Hypothalamus (tissue), 51 donors: ENCODE data around the gene EPHB3.

Experiments
- DNase-seq, 51 donors: peaks; one replicate each; lab custom pipeline; 2025; lab: John Stamatoyannopoulos, UW

Gene EPHB3

GRCh38 chr3:184562878-184563560 is 1.4 kb downstream of the EPHB3 start:
- DNase-seq: peak in 31 of 51 donors; percentile 11 to 61 (median 29)

DNA sequence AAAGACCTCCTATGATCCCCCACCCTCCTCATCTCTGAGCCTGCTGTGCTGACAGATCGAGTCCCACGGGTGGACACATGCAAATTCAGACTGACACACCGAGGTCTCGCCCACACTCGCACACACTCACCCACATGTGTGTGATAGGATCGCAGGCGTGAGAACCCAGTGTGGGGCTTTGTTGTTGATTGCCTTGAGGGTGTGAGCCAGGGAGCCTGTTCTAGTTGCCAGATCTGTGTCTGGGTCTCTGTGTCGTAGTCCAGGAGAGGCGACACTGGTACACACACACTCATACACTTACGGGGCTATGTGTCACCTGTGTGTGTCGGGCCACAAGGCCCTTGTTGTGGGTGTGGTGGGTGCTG is 2.0 kb downstream of the EPHB3 start:
- peak in 3 of 51 donors; percentile 34 to 77 (median 41) for DNase-seq

GRCh38 chr3:184563941-184564684 is 2.5 kb downstream of the EPHB3 start:
- no peak for DNase-seq

DNA sequence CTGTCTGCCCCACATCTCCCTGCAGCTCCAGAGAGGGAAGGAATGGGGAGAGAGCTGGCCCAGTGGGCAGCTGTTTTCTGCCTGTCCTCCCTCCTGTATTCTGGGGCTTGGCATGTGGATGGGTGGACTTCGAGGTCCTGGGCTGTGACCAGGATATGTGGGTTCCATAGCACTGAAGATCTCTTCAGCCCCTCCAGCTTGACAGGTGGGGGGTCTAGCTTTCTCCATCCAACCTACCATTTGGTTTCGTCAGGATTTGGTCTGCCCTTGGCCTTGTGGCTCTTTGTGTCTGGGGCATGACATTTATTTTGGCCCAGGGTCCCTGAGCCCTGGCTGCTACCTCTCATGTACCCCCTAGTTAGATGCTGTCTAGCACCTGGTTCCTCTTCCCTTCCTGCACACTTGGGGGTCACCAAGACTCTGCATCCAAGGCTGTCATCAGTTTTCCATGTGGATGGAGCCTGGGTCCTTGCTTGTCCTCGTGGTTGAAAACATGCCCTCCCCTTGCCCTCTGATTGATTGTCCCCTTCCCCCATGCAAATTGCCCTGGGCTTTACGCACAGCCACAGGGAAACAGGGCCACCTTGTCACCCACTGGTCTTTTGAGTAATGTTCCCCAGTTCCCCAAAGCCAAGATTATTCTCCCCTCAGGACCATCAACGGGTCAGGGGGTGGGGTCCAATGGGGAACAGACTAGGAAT is 3.2 kb downstream of the EPHB3 start:
- no peak for DNase-seq

DNA sequence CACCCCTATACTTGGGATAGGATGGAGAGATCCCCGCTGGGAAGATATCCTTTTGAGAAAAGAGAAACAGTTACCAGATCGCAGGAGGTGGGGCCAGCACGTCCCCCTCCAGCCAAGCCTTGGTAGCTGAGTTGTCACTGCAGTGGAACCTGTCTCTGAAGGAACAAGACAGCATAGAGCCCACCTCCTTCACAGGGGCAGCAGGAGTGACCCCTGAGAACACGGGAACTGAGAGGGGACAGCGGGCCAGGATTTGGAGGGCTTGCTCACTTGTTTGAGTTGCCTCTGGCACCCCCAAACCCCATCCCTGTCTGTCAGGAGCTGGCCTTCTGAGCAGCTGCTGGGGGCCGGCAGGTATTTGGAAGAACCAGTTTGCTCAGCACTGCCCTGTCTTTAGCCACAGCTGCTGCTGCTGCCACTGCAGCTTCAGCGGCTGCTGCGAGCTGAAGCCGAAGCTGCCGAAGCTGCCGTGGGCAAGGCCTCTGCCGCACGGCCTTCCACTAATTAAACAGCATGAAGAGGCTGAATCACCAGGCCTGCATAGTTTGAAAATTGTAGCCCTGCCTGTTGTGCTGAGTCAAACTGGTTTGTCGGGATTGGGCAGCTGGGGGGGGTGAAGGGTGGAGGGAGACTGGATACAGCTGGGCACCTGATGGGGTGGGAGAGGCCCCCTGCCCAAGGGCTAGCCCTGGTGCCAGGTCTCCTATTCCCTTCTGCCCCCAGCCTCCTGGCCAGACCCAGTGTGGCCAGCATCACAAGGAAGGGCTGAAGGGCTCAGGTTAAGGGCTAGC is 4.0 kb downstream of the EPHB3 start:
- peak in 16 of 51 donors; percentile 9 to 59 (median 26) for DNase-seq

DNA sequence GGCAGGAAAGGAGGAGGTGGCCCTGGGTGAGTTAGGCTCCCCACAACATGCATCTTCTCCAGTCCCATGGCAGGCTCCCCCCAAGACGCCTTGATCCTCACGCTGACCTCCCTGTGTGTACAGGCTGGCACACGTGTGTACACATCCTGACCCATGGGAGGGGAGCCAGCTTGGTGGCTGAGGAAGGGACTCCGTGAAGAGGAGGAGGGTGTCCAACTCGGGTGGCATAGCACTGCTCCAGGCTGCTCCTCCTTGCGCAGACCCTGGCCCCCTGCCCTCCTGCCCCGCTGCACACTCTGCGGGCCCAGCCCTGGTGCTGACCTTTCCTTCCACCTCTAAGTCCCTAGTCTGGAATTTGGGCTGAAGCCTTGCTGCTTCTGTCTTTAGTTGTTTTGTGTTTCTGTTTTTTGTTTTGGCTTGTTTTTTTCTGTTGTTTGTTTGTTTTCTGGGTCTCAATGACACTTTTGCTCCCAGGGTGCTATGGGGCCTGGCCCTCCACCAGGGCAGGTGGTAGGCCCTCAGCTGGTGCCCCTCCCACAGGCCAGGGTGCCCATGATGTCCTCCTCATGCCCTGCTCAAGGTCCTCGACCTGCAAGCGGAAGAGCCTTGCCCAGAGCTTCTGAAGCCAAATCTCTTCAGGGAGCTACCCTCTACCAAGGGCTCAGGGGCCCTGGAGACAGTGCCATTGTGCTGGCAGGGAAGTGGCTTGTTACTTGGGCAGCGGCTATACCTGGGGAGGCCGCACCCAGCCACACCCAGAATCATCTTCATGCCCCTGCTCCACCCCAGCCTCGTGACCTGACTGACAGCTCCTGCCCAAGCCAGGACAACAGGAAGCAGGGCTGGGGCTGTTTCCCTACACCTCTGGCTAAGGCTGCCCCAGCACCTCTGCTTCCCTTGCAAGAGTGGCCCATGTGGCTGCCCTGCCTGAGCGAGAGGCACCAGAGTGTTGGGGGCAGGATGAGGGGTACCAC is 5.1 kb downstream of the EPHB3 start:
- peak in 1 of 51 donors; percentile 7 for DNase-seq

GRCh38 chr3:184567946-184568559 is 6.5 kb downstream of the EPHB3 start:
- peak in 1 of 51 donors; percentile 59 for DNase-seq

- peak in 2 of 51 donors; percentile 48 to 64 for DNase-seq
These were observed 7.0 kb downstream of the EPHB3 start for GRCh38 chr3:184568560-184568923.

GRCh38 chr3:184568924-184569829 is 7.6 kb downstream of the EPHB3 start:
- DNase-seq: peak in 43 of 51 donors; percentile 13 to 85 (median 50)

DNA sequence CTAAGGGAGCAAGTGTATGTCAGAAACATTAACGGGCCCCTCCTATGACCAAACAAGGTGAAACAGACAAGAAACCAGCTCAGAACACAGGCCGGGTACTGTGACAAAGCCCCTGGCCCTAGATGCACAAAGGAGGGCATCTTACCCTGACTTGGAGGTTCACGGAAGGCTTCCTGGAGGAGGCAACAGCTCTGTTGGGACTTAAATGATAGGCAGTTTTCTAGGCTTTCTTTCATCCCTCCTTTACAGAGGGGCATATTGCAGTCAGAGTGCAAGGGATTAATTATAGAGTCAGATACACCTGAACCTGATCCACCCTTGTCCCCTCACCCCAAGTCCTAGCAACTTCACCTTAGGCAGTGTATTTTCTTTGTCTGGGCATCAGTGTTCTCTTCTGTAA is 8.4 kb downstream of the EPHB3 start:
- no peak for DNase-seq

- no peak for DNase-seq
These were observed 8.9 kb downstream of the EPHB3 start for GRCh38 chr3:184570489-184570888.

GRCh38 chr3:184571750-184572377 is 10.3 kb downstream of the EPHB3 start:
- DNase-seq: no peak

GRCh38 chr3:184572633-184573270 is 11.2 kb downstream of the EPHB3 start:
- DNase-seq: no peak

- DNase-seq: peak in 5 of 51 donors; percentile 7 to 24 (median 20)
These were observed 13.2 kb downstream of the EPHB3 start for GRCh38 chr3:184574515-184575417.

GRCh38 chr3:184575701-184576100 is 14.1 kb downstream of the EPHB3 start:
- no peak for DNase-seq
